HepG2 (cell line): Measurements from ENCODE around the gene IL27RA. TPM values are rescaled to one million over a fixed set of nuclear protein-coding genes. Genes with fewer than 3 reads are reported as not detected.

Source experiments
- CCDC6 ChIP-seq: sonication (generic); formaldehyde crosslinking; IDR thresholded peaks from 2 replicates; pipeline ENCODE4 v1.8.1; 2022; ENCODE audit warnings: mild to moderate bottlenecking, missing genetic modification reagents, moderate library complexity
- GLMP ChIP-seq: sonication (generic); formaldehyde crosslinking; IDR thresholded peaks from 2 replicates; pipeline ENCODE4 v1.9.0; 2021; ENCODE audit warnings: missing genetic modification reagents, mild to moderate bottlenecking, borderline replicate concordance
- GMEB1 ChIP-seq: sonication (generic); formaldehyde crosslinking; IDR thresholded peaks from 2 replicates; pipeline ENCODE4 v1.5.1; 2020; ENCODE audit warnings: missing genetic modification reagents, mild to moderate bottlenecking, borderline replicate concordance
- KDM6A ChIP-seq: IDR thresholded peaks from 2 replicates; pipeline ENCODE4 v1.6.1; 2016; ENCODE audit warnings: low read depth
- PATZ1 ChIP-seq: sonication (generic); formaldehyde crosslinking; IDR thresholded peaks from 2 replicates; pipeline ENCODE4 v1.4.0; 2020; ENCODE audit warnings: missing genetic modification reagents
- SMAD3 ChIP-seq: sonication (generic); formaldehyde crosslinking; IDR thresholded peaks from 2 replicates; pipeline ENCODE4 v1.4.0; 2020; ENCODE audit warnings: missing genetic modification reagents
- TOPORS ChIP-seq: sonication (generic); formaldehyde crosslinking; IDR thresholded peaks from 2 replicates; pipeline ENCODE4 v1.8.0; 2023; ENCODE audit warnings: mild to moderate bottlenecking, missing genetic modification reagents
- ZBED4 ChIP-seq: sonication (generic); formaldehyde crosslinking; IDR thresholded peaks from 2 replicates; pipeline ENCODE4 v1.4.0; 2020; ENCODE audit warnings: missing genetic modification reagents, borderline replicate concordance
- ZBTB10 ChIP-seq: sonication (generic); formaldehyde crosslinking; IDR thresholded peaks from 2 replicates; pipeline ENCODE4 v1.4.0; 2020; ENCODE audit warnings: missing genetic modification reagents, borderline replicate concordance
- ZFP91 ChIP-seq: sonication (generic); formaldehyde crosslinking; IDR thresholded peaks from 2 replicates; pipeline ENCODE4 v1.9.0; 2022; ENCODE audit warnings: missing genetic modification reagents, mild to moderate bottlenecking, borderline replicate concordance
- ZNF547 ChIP-seq: sonication (generic); formaldehyde crosslinking; IDR thresholded peaks from 2 replicates; pipeline ENCODE4 v1.5.1; 2020; ENCODE audit warnings: mild to moderate bottlenecking, missing genetic modification reagents
- ZNF615 ChIP-seq: sonication (generic); formaldehyde crosslinking; IDR thresholded peaks from 2 replicates; pipeline ENCODE4 v1.5.0; 2020; ENCODE audit warnings: mild to moderate bottlenecking, missing genetic modification reagents, borderline replicate concordance
- polyA plus RNA-seq, 8 experiments: library from polyadenylated mRNA; depleted of rRNA in 3 of 8; stranded (reverse) in 7 of 8; unstranded in 1 of 8; fragments of >200 nt; fragmentation: Illumina TruSeq in 4 of 8; extraction: Trizol in 4 of 8; gene quantifications; 2 replicates each; pipeline versions ENCODE4 v1.2.1 to v1.2.3, GENCODE V29; 2011 to 2016; ENCODE audit warnings: low read depth in 4 of 8, missing spikeins in 1 of 8, mixed read lengths in 1 of 8; ENCODE audit not compliant: insufficient read depth in 1 of 8
- total RNA-seq, 5 experiments: library from RNA; depleted of rRNA; stranded (reverse); fragments of >200 nt; fragmentation: Illumina TruSeq; extraction: Trizol; gene quantifications; 2 replicates each; pipeline ENCODE4 v1.2.3, GENCODE V29; 2016; ENCODE audit warnings: low read depth in 1 of 5

The IL27RA gene
- total and polyA plus RNA-seq, 2 of the 13 experiments (the other 11 are each of a cell fraction or from before 2014, with no cell fraction given), result 3.5 to 8.1 TPM

GRCh38 chr19:14091081-14091812 is 59.7 kb downstream of the IL27RA start (continued):
- TF ChIP-seq ZBED4 (CRISPR knock-in tag) (no peak), CCDC6 (CRISPR knock-in tag) (peak; percentile 42; the same call in 1 of the 2 replicates), KDM6A (CRISPR knock-in tag) (no peak), PATZ1 (peak; percentile 57), ZNF615 (CRISPR knock-in tag) (no peak), TOPORS (CRISPR knock-in tag) (peak; percentile 20; the same call in 1 of the 2 replicates), ZNF547 (CRISPR knock-in tag) (no peak), ZBTB10 (CRISPR knock-in tag) (peak; percentile 96), SMAD3 (CRISPR knock-in tag) (no peak), GLMP (CRISPR knock-in tag) (no peak), GMEB1 (CRISPR knock-in tag) (peak; percentile 36; the same call in 1 of the 2 replicates), ZFP91 (0 out of 2 replicates have a peak, but pooled peaks have one; percentile 31)
